Activated CD4-positive, alpha-beta T cell treated with anti-CD3 and anti-CD28 coated beads, Interleukin-2, amount 10 ng/mL, durations not matched to agents 24 days and 14 days (primary cell): Measurements from ENCODE around the gene SMARCA4. TPM values are rescaled to one million over a fixed set of nuclear protein-coding genes. Genes with fewer than 3 reads are reported as not detected.

Experiments used
- DNase-seq: peaks from one replicate; pipeline ENCODE4 v3.0.0; 2022
- H3K27ac Mint-ChIP-seq: one replicate; pipeline ENCODE4 v1.8.0; 2022; ENCODE audit warnings: mild to moderate bottlenecking, mixed read lengths
- H3K27me3 Mint-ChIP-seq: one replicate; pipeline ENCODE4 v1.8.0; 2022; ENCODE audit warnings: mixed read lengths
- H3K36me3 Mint-ChIP-seq: one replicate; pipeline ENCODE4 v1.8.0; 2022; ENCODE audit warnings: low read depth, mild to moderate bottlenecking, mixed read lengths
- H3K4me1 Mint-ChIP-seq: one replicate; pipeline ENCODE4 v1.8.0; 2021; ENCODE audit warnings: mixed read lengths
- H3K4me3 Mint-ChIP-seq: one replicate; pipeline ENCODE4 v1.8.0; 2022; ENCODE audit warnings: mild to moderate bottlenecking, moderate library complexity, mixed read lengths
- H3K9me3 Mint-ChIP-seq: one replicate; pipeline ENCODE4 v1.8.0; 2021; ENCODE audit warnings: mixed read lengths
- intact Hi-C: fragments of 100-400 bp; cut with micrococcal nuclease; formaldehyde crosslinking; loops from one replicate; pipeline ENCODE4 v1.15.1; 2023
- total RNA-seq: library from RNA; stranded (reverse); gene quantifications from 2 replicates; pipeline ENCODE4 v1.2.3, GENCODE V29; 2022

Gene SMARCA4
- total RNA-seq, 1 donor from 2014 or later = 165 TPM

DNA sequence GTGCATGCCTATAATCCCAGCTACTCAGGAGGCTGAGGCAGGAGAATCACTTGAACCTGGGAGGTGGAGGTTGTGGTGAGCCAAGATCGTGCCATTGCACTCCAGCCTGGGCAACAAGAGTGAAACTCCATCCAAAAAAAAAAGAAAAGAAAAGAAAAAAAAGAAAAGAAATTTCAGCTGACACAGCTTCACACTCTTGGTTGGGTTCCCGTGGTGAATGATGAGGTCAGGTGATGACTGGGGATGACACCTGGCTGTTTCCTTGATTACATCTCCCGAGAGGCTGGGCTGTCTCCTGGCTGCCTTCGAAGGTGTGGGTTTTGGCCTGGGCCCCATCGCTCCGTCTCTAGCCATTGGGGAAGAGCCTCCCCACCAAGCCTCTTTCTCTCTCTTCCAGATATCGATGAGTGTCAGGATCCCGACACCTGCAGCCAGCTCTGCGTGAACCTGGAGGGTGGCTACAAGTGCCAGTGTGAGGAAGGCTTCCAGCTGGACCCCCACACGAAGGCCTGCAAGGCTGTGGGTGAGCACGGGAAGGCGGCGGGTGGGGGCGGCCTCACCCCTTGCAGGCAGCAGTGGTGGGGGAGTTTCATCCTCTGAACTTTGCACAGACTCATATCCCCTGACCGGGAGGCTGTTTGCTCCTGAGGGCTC, 150.4 kb downstream of the SMARCA4 start:
- intact Hi-C loops = no loop called here
- Mint-ChIP-seq H3K9me3 (no peaks in the 10 kb centered on the region), H3K27me3 (no peaks in the 10 kb centered on the region), H3K4me3 (no peak overlapping the region), H3K27ac (no peak overlapping the region), H3K4me1 (peaks cover 2% of the 10 kb centered on the region), H3K36me3 (peaks cover 69% of the 10 kb centered on the region)
- no peak for DNase-seq

DNA sequence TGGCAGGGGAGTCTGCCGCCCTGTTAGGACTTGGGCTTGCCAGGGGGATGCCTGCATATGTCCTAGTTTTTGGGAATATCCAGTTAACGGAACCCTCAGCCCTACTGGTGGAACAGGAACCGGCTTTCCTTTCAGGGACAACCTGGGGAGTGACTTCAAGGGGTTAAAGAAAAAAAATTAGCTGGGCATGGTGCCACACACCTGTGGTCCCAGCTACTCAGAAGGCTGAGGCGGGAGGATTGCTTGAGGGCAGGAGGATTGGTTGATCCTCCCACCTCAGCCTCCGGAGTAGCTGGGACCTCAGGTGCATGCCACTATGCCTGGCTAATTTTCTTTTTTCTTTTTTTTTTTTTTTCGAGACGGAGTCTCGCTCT, 150.9 kb downstream of the SMARCA4 start:
- no peak for DNase-seq
- Mint-ChIP-seq H3K36me3 (peaks cover 69% of the 10 kb centered on the region), H3K9me3 (no peaks in the 10 kb centered on the region), H3K4me3 (no peak overlapping the region), H3K27ac (no peak overlapping the region), H3K4me1 (peaks cover 2% of the 10 kb centered on the region), H3K27me3 (no peaks in the 10 kb centered on the region)
- intact Hi-C loops = no loop called here

Other genes with a start within 250 kb of the SMARCA4 start
- 198 and 211 TPM in 2 replicates for gene DNM2, start 243.0 kb upstream of the SMARCA4 start, total RNA-seq
- 17.6 and 22.4 TPM in 2 replicates for gene TMED1, start 124.8 kb upstream of the SMARCA4 start, total RNA-seq
- gene C19orf38, start 112.6 kb upstream of the SMARCA4 start, total RNA-seq = 2.7 and 3.6 TPM in 2 replicates
- 92.4 and 93.7 TPM in 2 replicates for gene CARM1, start 89.5 kb upstream of the SMARCA4 start, total RNA-seq
- gene YIPF2, start 32.4 kb upstream of the SMARCA4 start, total RNA-seq = 21.7 and 23.2 TPM in 2 replicates
- gene TIMM29, start 32.2 kb upstream of the SMARCA4 start, total RNA-seq = 18.4 and 19.8 TPM in 2 replicates
- gene LDLR, start 128.4 kb downstream of the SMARCA4 start, total RNA-seq = 121 and 129 TPM in 2 replicates
- 33.1 and 33.8 TPM in 2 replicates for gene SPC24, start 194.8 kb downstream of the SMARCA4 start, total RNA-seq
- gene KANK2, start 236.5 kb downstream of the SMARCA4 start, total RNA-seq = 3.0 and 3.3 TPM in 2 replicates